ENCODE measurements around the gene ADSS1. TPM values are rescaled to one million over a fixed set of nuclear protein-coding genes. Genes with fewer than 3 reads are reported as not detected.

Gene ADSS1
- polyA plus RNA-seq, 1 of the 3 experiments (the other 2 are of a cell fraction), result 14.3 TPM

DNA sequence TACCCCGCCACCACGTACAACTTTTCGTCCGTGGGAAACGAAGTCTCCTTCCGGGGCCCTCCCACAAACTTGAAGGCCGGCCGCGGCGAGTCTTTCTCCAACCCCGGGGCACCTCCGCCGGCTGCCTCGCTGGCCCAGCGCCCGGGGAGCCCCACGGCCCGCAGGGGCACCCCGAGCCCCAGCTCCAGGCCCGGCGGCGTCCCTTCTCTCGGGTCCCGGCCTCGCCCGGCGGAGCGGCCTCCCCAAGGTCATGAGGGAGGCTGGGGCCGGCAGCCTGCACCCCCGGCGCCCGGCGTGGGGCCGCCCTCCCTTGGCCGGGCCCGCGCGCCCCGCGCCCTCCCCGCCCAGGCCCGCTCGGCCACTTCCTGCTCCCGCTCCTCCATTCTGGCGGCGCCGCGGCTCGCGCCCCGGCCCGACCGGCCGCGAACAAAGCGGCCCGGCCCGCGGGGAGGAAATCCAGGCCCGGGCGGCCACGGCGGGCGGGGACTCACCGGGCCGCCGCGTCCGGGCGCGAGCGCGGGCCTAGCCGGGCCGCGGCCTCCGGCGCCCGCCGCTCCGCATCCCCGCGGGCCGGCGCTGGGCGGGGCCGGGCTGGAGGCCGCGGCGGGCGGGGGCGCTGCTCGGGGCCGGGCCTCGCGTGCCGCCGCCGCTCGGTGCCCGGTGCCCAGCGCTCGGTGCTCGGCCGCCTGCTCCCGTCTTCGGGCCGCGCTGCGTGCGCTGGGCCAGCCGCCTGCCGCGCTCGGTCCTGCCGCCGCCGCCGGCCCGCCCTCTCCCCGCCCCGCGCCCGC is 71.2 kb downstream of the ADSS1 start, which contains the start of gene AKT1:
Gene AKT1 (minus strand): TSS at position 756 of the 788 bp plus-strand sequence. CDS start 3,105 bp downstream, outside the sequence.
- Histone ChIP-seq H3K9me2 (no peaks in the 10 kb centered on the region), H2AFZ (ENCODE audit: low read depth) (peak within 1 kb of the TSS; percentile 91), H3K79me2 (ENCODE audit: insufficient read depth) (peaks cover 49% of the 10 kb centered on the region), H3K4me1 (ENCODE audit: control insufficient read depth in 1 of 2, insufficient read depth in 2 of 2, low read depth in 1 of 2, low read length in 1 of 2) (peaks cover 8 to 47% of the 10 kb centered on the region in 2 experiments; a peak in 3 of 4 replicates), H3K9me3 (no peaks in the 10 kb centered on the region), H3F3A (replicated peaks; ENCODE audit: insufficient read depth) (peaks cover 19% of the 10 kb centered on the region), H3K9ac (peak within 1 kb of the TSS; percentile 85), H3K36me3 (replicated peaks in 1 of 2; ENCODE audit: control insufficient read depth in 1 of 2, insufficient read depth in 2 of 2, low read length in 1 of 2) (peaks cover 0 to 19% of the 10 kb centered on the region in 2 experiments), H3K27me3 (ENCODE audit: insufficient read depth) (no peaks in the 10 kb centered on the region), H4K20me1 (ENCODE audit: insufficient read depth) (peaks cover 46% of the 10 kb centered on the region), H3K4me2 (peak within 1 kb of the TSS; percentile 100), H3K27ac (ENCODE audit: low read depth in 2 of 2, low read length in 1 of 2) (peak within 1 kb of the TSS; percentile 58 to 70; a peak in 3 of 4 replicates), H3K4me3 (ENCODE audit: low read depth in 2 of 2, low read length in 1 of 2) (peak within 1 kb of the TSS; percentile 79 to 84)
- no CpG with 5 or more reads among the region's 124 CpGs for WGBS (ENCODE audit: low lambda C conversion rate)
- CTCF ChIA-PET, result interaction anchor here (0.8 to 4.2 kb wide), 6 partner anchors 10 to 71 kb away, joined by 3 to 25 read pairs (median 8); partner anchors contain the start of gene ADSS1
- peak; percentile 82 for DNase-seq
- TF ChIP-seq TCF12 (IDR thresholded peaks at IDR 0.05) (no peak), FOSL2 (IDR thresholded peaks at IDR 0.05; ENCODE audit: borderline replicate concordance, low read depth) (no peak), CHD2 (IDR thresholded peaks at IDR 0.05; ENCODE audit: low read length, partially characterized antibody) (no peak), RAD21 (IDR thresholded peaks at IDR 0.05; ENCODE audit: low read length) (no peak), EP300 (IDR thresholded peaks at IDR 0.05; ENCODE audit: borderline replicate concordance in 1 of 2, low read depth in 1 of 2, low read length in 1 of 2) (no peak), RFX5 (IDR thresholded peaks at IDR 0.05; ENCODE audit: low read length) (no peak), POLR2AphosphoS5 (IDR thresholded peaks at IDR 0.05; ENCODE audit: low read depth, low read length) (no peak), USF2 (IDR thresholded peaks at IDR 0.05; ENCODE audit: borderline replicate concordance, low read depth, low read length) (no peak), MAX (IDR thresholded peaks at IDR 0.05; ENCODE audit: low read depth) (no peak), TEAD4 (IDR thresholded peaks at IDR 0.05; ENCODE audit: borderline replicate concordance, insufficient read depth) (no peak), NRF1 (IDR thresholded peaks at IDR 0.05; ENCODE audit: low read depth, low read length) (no peak), JUND (IDR thresholded peaks at IDR 0.05) (no peak), TAF1 (IDR thresholded peaks at IDR 0.05; ENCODE audit: borderline replicate concordance, low read depth, low read length) (no peak), SIN3A (IDR thresholded peaks at IDR 0.05; ENCODE audit: borderline replicate concordance, low read depth, low read length) (no peak)
- TF ChIP-seq, protein P1, sequence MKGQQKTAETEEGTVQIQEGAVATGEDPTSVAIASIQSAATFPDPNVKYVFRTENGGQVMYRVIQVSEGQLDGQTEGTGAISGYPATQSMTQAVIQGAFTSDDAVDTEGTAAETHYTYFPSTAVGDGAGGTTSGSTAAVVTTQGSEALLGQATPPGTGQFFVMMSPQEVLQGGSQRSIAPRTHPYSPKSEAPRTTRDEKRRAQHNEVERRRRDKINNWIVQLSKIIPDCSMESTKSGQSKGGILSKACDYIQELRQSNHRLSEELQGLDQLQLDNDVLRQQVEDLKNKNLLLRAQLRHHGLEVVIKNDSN (IDR thresholded peaks at IDR 0.05; ENCODE audit: borderline replicate concordance, low read depth), result no peak
- TF ChIP-seq, protein P2, sequence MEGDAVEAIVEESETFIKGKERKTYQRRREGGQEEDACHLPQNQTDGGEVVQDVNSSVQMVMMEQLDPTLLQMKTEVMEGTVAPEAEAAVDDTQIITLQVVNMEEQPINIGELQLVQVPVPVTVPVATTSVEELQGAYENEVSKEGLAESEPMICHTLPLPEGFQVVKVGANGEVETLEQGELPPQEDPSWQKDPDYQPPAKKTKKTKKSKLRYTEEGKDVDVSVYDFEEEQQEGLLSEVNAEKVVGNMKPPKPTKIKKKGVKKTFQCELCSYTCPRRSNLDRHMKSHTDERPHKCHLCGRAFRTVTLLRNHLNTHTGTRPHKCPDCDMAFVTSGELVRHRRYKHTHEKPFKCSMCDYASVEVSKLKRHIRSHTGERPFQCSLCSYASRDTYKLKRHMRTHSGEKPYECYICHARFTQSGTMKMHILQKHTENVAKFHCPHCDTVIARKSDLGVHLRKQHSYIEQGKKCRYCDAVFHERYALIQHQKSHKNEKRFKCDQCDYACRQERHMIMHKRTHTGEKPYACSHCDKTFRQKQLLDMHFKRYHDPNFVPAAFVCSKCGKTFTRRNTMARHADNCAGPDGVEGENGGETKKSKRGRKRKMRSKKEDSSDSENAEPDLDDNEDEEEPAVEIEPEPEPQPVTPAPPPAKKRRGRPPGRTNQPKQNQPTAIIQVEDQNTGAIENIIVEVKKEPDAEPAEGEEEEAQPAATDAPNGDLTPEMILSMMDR (IDR thresholded peaks at IDR 0.05), result no peak
- TF ChIP-seq, protein P3, sequence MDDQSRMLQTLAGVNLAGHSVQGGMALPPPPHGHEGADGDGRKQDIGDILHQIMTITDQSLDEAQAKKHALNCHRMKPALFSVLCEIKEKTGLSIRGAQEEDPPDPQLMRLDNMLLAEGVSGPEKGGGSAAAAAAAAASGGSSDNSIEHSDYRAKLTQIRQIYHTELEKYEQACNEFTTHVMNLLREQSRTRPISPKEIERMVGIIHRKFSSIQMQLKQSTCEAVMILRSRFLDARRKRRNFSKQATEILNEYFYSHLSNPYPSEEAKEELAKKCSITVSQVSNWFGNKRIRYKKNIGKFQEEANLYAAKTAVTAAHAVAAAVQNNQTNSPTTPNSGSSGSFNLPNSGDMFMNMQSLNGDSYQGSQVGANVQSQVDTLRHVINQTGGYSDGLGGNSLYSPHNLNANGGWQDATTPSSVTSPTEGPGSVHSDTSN (IDR thresholded peaks at IDR 0.05), result no peak
- POLR2A ChIA-PET, result interaction anchor here (1.1 kb wide), 1 partner anchor 42 kb away, joined by 3 read pairs; the partner anchor contains the start of gene SIVA1

Measured in SK-N-SH (cell line).